ENCODE measurements around the gene LNPK. TPM values are rescaled to one million over a fixed set of nuclear protein-coding genes. Genes with fewer than 3 reads are reported as not detected.

LNPK gene
- total and polyA plus RNA-seq, 9 of the 15 experiments (the other 6 are each of a cell fraction or from before 2014, with no cell fraction given) = 6.4 to 40.4 (median 21.3) TPM

- no peak for TF ChIP-seq ZEB2 (IDR thresholded peaks at IDR 0.05)
- TF ChIP-seq, protein P1, sequence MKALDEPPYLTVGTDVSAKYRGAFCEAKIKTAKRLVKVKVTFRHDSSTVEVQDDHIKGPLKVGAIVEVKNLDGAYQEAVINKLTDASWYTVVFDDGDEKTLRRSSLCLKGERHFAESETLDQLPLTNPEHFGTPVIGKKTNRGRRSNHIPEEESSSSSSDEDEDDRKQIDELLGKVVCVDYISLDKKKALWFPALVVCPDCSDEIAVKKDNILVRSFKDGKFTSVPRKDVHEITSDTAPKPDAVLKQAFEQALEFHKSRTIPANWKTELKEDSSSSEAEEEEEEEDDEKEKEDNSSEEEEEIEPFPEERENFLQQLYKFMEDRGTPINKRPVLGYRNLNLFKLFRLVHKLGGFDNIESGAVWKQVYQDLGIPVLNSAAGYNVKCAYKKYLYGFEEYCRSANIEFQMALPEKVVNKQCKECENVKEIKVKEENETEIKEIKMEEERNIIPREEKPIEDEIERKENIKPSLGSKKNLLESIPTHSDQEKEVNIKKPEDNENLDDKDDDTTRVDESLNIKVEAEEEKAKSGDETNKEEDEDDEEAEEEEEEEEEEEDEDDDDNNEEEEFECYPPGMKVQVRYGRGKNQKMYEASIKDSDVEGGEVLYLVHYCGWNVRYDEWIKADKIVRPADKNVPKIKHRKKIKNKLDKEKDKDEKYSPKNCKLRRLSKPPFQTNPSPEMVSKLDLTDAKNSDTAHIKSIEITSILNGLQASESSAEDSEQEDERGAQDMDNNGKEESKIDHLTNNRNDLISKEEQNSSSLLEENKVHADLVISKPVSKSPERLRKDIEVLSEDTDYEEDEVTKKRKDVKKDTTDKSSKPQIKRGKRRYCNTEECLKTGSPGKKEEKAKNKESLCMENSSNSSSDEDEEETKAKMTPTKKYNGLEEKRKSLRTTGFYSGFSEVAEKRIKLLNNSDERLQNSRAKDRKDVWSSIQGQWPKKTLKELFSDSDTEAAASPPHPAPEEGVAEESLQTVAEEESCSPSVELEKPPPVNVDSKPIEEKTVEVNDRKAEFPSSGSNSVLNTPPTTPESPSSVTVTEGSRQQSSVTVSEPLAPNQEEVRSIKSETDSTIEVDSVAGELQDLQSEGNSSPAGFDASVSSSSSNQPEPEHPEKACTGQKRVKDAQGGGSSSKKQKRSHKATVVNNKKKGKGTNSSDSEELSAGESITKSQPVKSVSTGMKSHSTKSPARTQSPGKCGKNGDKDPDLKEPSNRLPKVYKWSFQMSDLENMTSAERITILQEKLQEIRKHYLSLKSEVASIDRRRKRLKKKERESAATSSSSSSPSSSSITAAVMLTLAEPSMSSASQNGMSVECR (CRISPR knock-in tag; IDR thresholded peaks at IDR 0.05) = peak; percentile 51; the same call in 1 of the 2 replicates
- TF ChIP-seq, protein P2, sequence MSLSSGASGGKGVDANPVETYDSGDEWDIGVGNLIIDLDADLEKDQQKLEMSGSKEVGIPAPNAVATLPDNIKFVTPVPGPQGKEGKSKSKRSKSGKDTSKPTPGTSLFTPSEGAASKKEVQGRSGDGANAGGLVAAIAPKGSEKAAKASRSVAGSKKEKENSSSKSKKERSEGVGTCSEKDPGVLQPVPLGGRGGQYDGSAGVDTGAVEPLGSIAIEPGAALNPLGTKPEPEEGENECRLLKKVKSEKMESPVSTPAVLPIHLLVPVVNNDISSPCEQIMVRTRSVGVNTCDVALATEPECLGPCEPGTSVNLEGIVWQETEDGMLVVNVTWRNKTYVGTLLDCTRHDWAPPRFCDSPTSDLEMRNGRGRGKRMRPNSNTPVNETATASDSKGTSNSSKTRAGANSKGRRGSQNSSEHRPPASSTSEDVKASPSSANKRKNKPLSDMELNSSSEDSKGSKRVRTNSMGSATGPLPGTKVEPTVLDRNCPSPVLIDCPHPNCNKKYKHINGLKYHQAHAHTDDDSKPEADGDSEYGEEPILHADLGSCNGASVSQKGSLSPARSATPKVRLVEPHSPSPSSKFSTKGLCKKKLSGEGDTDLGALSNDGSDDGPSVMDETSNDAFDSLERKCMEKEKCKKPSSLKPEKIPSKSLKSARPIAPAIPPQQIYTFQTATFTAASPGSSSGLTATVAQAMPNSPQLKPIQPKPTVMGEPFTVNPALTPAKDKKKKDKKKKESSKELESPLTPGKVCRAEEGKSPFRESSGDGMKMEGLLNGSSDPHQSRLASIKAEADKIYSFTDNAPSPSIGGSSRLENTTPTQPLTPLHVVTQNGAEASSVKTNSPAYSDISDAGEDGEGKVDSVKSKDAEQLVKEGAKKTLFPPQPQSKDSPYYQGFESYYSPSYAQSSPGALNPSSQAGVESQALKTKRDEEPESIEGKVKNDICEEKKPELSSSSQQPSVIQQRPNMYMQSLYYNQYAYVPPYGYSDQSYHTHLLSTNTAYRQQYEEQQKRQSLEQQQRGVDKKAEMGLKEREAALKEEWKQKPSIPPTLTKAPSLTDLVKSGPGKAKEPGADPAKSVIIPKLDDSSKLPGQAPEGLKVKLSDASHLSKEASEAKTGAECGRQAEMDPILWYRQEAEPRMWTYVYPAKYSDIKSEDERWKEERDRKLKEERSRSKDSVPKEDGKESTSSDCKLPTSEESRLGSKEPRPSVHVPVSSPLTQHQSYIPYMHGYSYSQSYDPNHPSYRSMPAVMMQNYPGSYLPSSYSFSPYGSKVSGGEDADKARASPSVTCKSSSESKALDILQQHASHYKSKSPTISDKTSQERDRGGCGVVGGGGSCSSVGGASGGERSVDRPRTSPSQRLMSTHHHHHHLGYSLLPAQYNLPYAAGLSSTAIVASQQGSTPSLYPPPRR (CRISPR knock-in tag; IDR thresholded peaks at IDR 0.05; ENCODE audit: borderline replicate concordance) = no peak
- no peak for TF ChIP-seq NEUROD1 (IDR thresholded peaks at IDR 0.05; ENCODE audit: borderline replicate concordance, low read depth, low read length, partially characterized antibody)
- TF ChIP-seq, protein P3, sequence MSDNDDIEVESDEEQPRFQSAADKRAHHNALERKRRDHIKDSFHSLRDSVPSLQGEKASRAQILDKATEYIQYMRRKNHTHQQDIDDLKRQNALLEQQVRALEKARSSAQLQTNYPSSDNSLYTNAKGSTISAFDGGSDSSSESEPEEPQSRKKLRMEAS (CRISPR knock-in tag; IDR thresholded peaks at IDR 0.05) = peak; percentile 26; the same call in 1 of the 2 replicates
- TF ChIP-seq LEF1 (IDR thresholded peaks at IDR 0.05) = peak; percentile 40; the same call in 1 of the 2 replicates
- TF ChIP-seq DACH1 (IDR thresholded peaks at IDR 0.05; ENCODE audit: partially characterized antibody) = no peak
- TF ChIP-seq, protein P4, sequence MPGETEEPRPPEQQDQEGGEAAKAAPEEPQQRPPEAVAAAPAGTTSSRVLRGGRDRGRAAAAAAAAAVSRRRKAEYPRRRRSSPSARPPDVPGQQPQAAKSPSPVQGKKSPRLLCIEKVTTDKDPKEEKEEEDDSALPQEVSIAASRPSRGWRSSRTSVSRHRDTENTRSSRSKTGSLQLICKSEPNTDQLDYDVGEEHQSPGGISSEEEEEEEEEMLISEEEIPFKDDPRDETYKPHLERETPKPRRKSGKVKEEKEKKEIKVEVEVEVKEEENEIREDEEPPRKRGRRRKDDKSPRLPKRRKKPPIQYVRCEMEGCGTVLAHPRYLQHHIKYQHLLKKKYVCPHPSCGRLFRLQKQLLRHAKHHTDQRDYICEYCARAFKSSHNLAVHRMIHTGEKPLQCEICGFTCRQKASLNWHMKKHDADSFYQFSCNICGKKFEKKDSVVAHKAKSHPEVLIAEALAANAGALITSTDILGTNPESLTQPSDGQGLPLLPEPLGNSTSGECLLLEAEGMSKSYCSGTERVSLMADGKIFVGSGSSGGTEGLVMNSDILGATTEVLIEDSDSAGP (CRISPR knock-in tag; IDR thresholded peaks at IDR 0.05) = no peak
- TF ChIP-seq MAFG (tag; conservative IDR thresholded peaks at IDR 0.05) = peak; percentile 46; the same call in 1 of the 2 replicates
- no peak for TF ChIP-seq KHSRP (IDR thresholded peaks at IDR 0.05)
- TF ChIP-seq TAF1 (IDR thresholded peaks at IDR 0.05; ENCODE audit: control insufficient read depth, extremely low read depth, insufficient read depth, low read length, severe bottlenecking) = peak; percentile 30
- peak; percentile 85 for TF ChIP-seq EGR1 (conservative IDR thresholded peaks at IDR 0.05)
- TF ChIP-seq, protein P5, sequence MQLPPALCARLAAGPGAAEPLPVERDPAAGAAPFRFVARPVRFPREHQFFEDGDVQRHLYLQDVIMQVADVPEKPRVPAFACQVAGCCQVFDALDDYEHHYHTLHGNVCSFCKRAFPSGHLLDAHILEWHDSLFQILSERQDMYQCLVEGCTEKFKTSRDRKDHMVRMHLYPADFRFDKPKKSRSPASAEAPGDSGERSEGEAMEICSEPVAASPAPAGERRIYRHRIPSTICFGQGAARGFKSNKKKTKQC (CRISPR knock-in tag; IDR thresholded peaks at IDR 0.05) = 0 out of 2 replicates have a peak, but pooled peaks have one; percentile 2
- 0 out of 2 replicates have a peak, but pooled peaks have one; percentile 45 for TF ChIP-seq EHMT2 (IDR thresholded peaks at IDR 0.05)
Measured at GRCh38 chr2:176001281-176001915, 669 bp downstream of the LNPK start (continued).

Measured in K562 (cell line).